Chondrocyte (in vitro differentiated cells): Measurements from ENCODE around the gene UFSP1. TPM values are rescaled to one million over a fixed set of nuclear protein-coding genes. Genes with fewer than 3 reads are reported as not detected.

Experiments
- DNase-seq: peaks from one replicate; pipeline ENCODE4 v3.0.0; 2021; ENCODE audit warnings: mixed read lengths, low spot score
- H3K27ac Mint-ChIP-seq: one replicate; pipeline ENCODE4 v1.8.0; 2021; ENCODE audit warnings: mild to moderate bottlenecking, moderate library complexity, mixed read lengths; ENCODE audit not compliant: unreplicated experiment
- H3K27me3 Mint-ChIP-seq: 2 replicates; pipeline ENCODE4 v1.8.0; 2021; ENCODE audit warnings: low read depth, mixed read lengths
- H3K36me3 Mint-ChIP-seq: 2 replicates; pipeline ENCODE4 v1.8.0; 2021; ENCODE audit warnings: low read depth, mixed read lengths
- H3K4me1 Mint-ChIP-seq: 2 replicates; pipeline ENCODE4 v1.8.0; 2021; ENCODE audit warnings: low read depth, mild to moderate bottlenecking, mixed read lengths
- H3K4me3 Mint-ChIP-seq: one replicate; pipeline ENCODE4 v1.8.0; 2021; ENCODE audit warnings: mild to moderate bottlenecking, moderate library complexity, mixed read lengths; ENCODE audit not compliant: unreplicated experiment
- H3K9me3 Mint-ChIP-seq: 2 replicates; pipeline ENCODE4 v1.8.0; 2021; ENCODE audit warnings: low read depth, mixed read lengths
- total RNA-seq: library from RNA; stranded (reverse); gene quantifications from 3 replicates; pipeline ENCODE4 v1.2.1, GENCODE V29; 2021
- TF ChIP-seq, protein P1 (sequence below): fragments of 200-600 bp; sonication (generic); IDR thresholded peaks from 2 replicates; pipeline ENCODE4 v1.5.0; 2021; ENCODE audit warnings: antibody characterized with exemption, mild to moderate bottlenecking, moderate library complexity

The UFSP1 gene
- total RNA-seq, 1 donor from 2014 or later = 4.1 TPM

GRCh38 chr7:100893318-100893895 is 3.9 kb upstream of the UFSP1 start:
- H3K4me1 Mint-ChIP-seq = peaks cover 26% of the 10 kb centered on the region
- peak; percentile 93 for DNase-seq
- H3K36me3 Mint-ChIP-seq = peaks cover 6% of the 10 kb centered on the region
- no peak overlapping the region for H3K4me3 Mint-ChIP-seq
- peaks cover 13% of the 10 kb centered on the region for H3K27me3 Mint-ChIP-seq
- no peaks in the 10 kb centered on the region for H3K9me3 Mint-ChIP-seq
- no peak overlapping the region for H3K27ac Mint-ChIP-seq
- TF ChIP-seq, protein P1, sequence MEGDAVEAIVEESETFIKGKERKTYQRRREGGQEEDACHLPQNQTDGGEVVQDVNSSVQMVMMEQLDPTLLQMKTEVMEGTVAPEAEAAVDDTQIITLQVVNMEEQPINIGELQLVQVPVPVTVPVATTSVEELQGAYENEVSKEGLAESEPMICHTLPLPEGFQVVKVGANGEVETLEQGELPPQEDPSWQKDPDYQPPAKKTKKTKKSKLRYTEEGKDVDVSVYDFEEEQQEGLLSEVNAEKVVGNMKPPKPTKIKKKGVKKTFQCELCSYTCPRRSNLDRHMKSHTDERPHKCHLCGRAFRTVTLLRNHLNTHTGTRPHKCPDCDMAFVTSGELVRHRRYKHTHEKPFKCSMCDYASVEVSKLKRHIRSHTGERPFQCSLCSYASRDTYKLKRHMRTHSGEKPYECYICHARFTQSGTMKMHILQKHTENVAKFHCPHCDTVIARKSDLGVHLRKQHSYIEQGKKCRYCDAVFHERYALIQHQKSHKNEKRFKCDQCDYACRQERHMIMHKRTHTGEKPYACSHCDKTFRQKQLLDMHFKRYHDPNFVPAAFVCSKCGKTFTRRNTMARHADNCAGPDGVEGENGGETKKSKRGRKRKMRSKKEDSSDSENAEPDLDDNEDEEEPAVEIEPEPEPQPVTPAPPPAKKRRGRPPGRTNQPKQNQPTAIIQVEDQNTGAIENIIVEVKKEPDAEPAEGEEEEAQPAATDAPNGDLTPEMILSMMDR = no peak

DNA sequence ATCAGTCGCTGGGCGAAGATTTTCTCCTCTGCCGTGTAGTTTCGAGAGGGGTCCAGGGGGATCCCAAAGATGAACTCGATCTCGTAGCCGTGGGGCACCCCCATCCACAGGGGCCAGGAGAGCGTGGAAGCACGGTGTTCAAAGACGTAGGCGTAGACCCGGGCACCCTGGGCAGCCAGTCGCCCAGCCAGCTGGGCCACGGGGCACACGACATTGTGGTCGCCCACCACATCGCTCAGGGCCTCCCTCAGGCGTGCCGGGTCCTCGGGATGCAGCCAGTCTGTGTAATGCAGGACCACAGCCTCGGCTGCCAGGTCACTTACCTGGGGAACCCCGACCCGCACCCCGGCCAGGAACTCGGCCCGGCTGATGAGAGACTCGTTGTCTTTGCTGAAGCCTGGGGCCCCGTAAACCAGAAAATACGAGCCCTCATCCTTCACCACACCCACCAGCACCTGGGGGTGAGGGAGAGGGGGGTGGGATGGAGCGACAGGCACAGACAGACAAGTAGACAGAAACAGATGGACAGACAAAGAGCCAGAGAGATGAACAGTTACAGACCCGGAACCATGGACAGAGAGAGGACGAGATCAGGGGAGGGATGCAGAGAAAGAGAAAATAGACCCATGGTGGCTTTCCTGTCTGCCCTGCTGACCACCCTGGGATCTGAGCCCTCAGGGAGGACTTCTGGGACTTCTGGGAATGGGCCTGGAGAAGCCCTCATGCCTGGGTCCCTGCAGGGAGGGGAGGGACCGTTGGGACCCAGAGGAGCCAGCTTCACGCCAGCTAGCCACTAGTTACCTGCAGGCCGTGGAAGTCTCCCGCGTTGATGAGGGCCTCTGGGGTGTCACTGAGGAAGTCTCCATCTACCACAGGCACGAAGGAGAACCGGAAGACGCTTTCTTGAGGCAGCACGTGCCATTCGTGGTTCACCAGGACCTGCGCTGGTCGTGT is 3.1 kb upstream of the UFSP1 start:
- Mint-ChIP-seq H3K4me3 (no peak overlapping the region), H3K4me1 (peaks cover 34% of the 10 kb centered on the region), H3K27me3 (peaks cover 9% of the 10 kb centered on the region), H3K9me3 (no peaks in the 10 kb centered on the region), H3K36me3 (peaks cover 13% of the 10 kb centered on the region), H3K27ac (no peak overlapping the region)
- TF ChIP-seq, protein P1 = no peak
- no peak for DNase-seq

GRCh38 chr7:100891568-100892247 is 2.2 kb upstream of the UFSP1 start:
- Mint-ChIP-seq H3K27ac (no peak overlapping the region), H3K4me1 (peaks cover 39% of the 10 kb centered on the region), H3K27me3 (peaks cover 7% of the 10 kb centered on the region), H3K4me3 (peak overlapping the region; percentile 4), H3K9me3 (no peaks in the 10 kb centered on the region), H3K36me3 (peaks cover 21% of the 10 kb centered on the region)
- DNase-seq = no peak
- TF ChIP-seq, protein P1 = no peak

DNA sequence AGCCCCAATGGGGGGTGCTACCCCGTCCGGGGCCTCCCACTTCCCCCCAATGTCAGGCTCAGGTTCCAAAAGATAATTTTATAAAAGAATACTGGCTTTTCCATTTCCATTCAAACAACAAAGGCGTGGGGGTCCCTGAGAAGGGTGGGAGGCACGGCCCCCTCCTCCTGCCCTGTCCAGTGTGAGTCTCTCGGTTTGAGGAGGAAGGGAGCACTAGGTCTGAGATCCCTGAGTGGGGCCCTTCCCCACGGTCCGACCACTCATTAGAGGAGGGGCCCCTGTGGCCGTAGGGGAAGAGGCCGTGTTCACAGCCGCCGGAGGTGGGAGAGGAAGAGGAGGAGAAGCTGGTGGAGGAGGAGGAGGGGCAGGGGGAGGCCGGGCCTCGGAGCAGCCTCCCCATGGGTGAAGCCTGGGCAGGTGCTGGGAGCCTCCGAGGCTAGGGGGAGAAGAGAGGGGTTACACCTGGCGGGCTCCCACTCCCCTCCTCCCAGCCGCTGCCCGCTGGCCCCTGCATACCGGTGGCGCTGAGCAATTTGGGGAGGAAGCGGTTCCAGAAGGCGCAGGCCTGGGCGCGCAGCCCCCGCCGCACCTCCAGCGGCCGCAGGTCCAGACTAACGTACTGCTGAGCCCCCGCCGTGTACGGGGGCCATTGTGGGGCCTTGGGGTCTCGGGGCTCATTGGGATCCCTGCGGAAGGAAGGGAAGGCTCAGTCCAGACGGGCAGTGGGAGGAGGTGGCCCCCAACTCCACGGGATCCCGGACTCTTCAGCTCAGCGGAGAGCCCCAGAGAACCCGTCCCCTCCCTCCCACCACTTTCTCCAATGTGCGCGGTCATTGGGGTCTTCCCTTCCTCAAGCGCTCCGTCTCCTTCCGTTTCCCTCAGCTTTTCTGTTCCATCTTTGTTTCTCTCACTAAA is 1.4 kb upstream of the UFSP1 start:
- Mint-ChIP-seq H3K4me3 (peak overlapping the region; percentile 74), H3K4me1 (peaks cover 33% of the 10 kb centered on the region), H3K27ac (peak overlapping the region; percentile 86), H3K36me3 (peaks cover 24% of the 10 kb centered on the region), H3K27me3 (peaks cover under 1% of the 10 kb centered on the region), H3K9me3 (no peaks in the 10 kb centered on the region)
- no peak for DNase-seq
- TF ChIP-seq, protein P1 = no peak
